Measurements from ENCODE around the gene SLC38A8.

DNA sequence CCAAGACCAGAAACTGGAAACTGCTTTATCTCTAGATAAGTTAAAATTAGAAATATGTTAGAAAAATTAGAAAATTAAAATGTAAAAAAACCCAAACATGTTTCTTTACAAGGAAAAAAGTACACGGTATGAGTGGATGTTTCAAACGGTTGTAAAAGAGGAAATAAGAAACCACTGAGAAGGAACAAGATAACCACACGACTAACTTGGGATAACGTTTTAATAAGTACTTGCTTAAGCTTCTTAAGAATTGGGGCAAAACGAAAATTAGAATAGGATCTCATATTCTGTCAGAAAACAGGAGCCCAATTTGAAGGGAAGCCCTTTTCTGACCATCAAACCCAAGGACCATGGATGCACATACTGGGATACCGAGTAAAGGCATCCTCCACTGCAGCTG is 43.2 kb upstream of the SLC38A8 start:
- TF ChIP-seq, protein P1, sequence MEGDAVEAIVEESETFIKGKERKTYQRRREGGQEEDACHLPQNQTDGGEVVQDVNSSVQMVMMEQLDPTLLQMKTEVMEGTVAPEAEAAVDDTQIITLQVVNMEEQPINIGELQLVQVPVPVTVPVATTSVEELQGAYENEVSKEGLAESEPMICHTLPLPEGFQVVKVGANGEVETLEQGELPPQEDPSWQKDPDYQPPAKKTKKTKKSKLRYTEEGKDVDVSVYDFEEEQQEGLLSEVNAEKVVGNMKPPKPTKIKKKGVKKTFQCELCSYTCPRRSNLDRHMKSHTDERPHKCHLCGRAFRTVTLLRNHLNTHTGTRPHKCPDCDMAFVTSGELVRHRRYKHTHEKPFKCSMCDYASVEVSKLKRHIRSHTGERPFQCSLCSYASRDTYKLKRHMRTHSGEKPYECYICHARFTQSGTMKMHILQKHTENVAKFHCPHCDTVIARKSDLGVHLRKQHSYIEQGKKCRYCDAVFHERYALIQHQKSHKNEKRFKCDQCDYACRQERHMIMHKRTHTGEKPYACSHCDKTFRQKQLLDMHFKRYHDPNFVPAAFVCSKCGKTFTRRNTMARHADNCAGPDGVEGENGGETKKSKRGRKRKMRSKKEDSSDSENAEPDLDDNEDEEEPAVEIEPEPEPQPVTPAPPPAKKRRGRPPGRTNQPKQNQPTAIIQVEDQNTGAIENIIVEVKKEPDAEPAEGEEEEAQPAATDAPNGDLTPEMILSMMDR (IDR thresholded peaks at IDR 0.05), result no peak
- no peak for TF ChIP-seq POLR2A (IDR thresholded peaks at IDR 0.05)
- no peak for TF ChIP-seq POLR2AphosphoS5 (IDR thresholded peaks at IDR 0.05)
- TF ChIP-seq EP300 (IDR thresholded peaks at IDR 0.05), result no peak
